Ishikawa (cell line): ENCODE results near the gene ARID3A.

Experiments
- CEBPB ChIP-seq: IDR thresholded peaks from 2 replicates; pipeline ENCODE4 v1.6.1; 2012
- CREB1 ChIP-seq: IDR thresholded peaks from 2 replicates; pipeline ENCODE4 v1.6.1; 2012; ENCODE audit warnings: low read depth
- EGR1 ChIP-seq: IDR thresholded peaks from 2 replicates; pipeline ENCODE4 v1.6.1; 2012
- EP300 ChIP-seq: IDR thresholded peaks from 2 replicates; pipeline ENCODE4 v1.6.1; 2012; ENCODE audit warnings: borderline replicate concordance
- FOXM1 ChIP-seq: IDR thresholded peaks from 2 replicates; pipeline ENCODE4 v1.6.1; 2012; ENCODE audit warnings: low read depth, borderline replicate concordance
- MAX ChIP-seq: IDR thresholded peaks from 2 replicates; pipeline ENCODE4 v1.6.1; 2012
- NFIC ChIP-seq: IDR thresholded peaks from 2 replicates; pipeline ENCODE4 v1.6.1; 2012
- RAD21 ChIP-seq: IDR thresholded peaks from 2 replicates; pipeline ENCODE4 v1.6.1; 2012; ENCODE audit warnings: low read depth
- REST ChIP-seq: IDR thresholded peaks from 2 replicates; pipeline ENCODE4 v1.6.1; 2012; ENCODE audit warnings: low read depth, mild to moderate bottlenecking
- TAF1 ChIP-seq: IDR thresholded peaks from 2 replicates; pipeline ENCODE4 v1.6.1; 2012; ENCODE audit warnings: low read depth, mild to moderate bottlenecking
- TCF12 ChIP-seq: IDR thresholded peaks from 2 replicates; pipeline ENCODE4 v1.6.1; 2012; ENCODE audit warnings: low read depth
- TEAD4 ChIP-seq: IDR thresholded peaks from 2 replicates; pipeline ENCODE4 v1.6.1; 2012
- USF1 ChIP-seq: IDR thresholded peaks from 2 replicates; pipeline ENCODE4 v1.6.1; 2012
- YY1 ChIP-seq: IDR thresholded peaks from 2 replicates; pipeline ENCODE4 v1.6.1; 2012; ENCODE audit warnings: low read depth
- ZBTB7A ChIP-seq: IDR thresholded peaks from 2 replicates; pipeline ENCODE4 v1.6.1; 2012; ENCODE audit warnings: low read depth

ARID3A gene

GRCh38 chr19:940591-941291 is 14.9 kb downstream of the ARID3A start:
- TF ChIP-seq MAX (peak; percentile 73), YY1 (no peak), CEBPB (no peak; the same call in 1 of the 2 replicates), CREB1 (no peak), USF1 (no peak), TEAD4 (peak; percentile 11; the same call in 1 of the 2 replicates), ZBTB7A (peak; percentile 71; the same call in 1 of the 2 replicates), NFIC (peak; percentile 99), TCF12 (peak; percentile 91), EP300 (peak; percentile 78; the same call in 1 of the 2 replicates), TAF1 (no peak)

- TF ChIP-seq RAD21 (no peak), TEAD4 (no peak), TCF12 (no peak), MAX (no peak), CEBPB (no peak), TAF1 (no peak), EGR1 (no peak), EP300 (no peak), YY1 (no peak), NFIC (no peak), REST (no peak)
Observed at GRCh38 chr19:941292-942132, 15.7 kb downstream of the ARID3A start.

- TF ChIP-seq NFIC (peak; percentile 49; the same call in 1 of the 2 replicates), REST (no peak), MAX (peak; percentile 18; the same call in 1 of the 2 replicates), TCF12 (peak; percentile 57; the same call in 1 of the 2 replicates), ZBTB7A (peak; percentile 43; the same call in 1 of the 2 replicates)
Observed at GRCh38 chr19:942133-942645, 16.4 kb downstream of the ARID3A start.

- TF ChIP-seq NFIC (no peak), CREB1 (no peak)
Observed at GRCh38 chr19:943551-944170, 17.8 kb downstream of the ARID3A start.

- TF ChIP-seq ZBTB7A = no peak
- no peak for TF ChIP-seq REST
- TF ChIP-seq MAX = no peak
- TF ChIP-seq TCF12 = no peak
- TF ChIP-seq YY1 = no peak
- no peak for TF ChIP-seq TAF1
- no peak for TF ChIP-seq EGR1
- TF ChIP-seq USF1 = no peak
- TF ChIP-seq EP300 = no peak
- no peak for TF ChIP-seq RAD21
- no peak for TF ChIP-seq CREB1
- TF ChIP-seq NFIC = no peak
- no peak for TF ChIP-seq TEAD4
- no peak for TF ChIP-seq FOXM1
- no peak for TF ChIP-seq CEBPB
Observed at GRCh38 chr19:944171-944567, 18.3 kb downstream of the ARID3A start.
